KMS-11 (cell line): Measurements from ENCODE around the gene ACVR1B.

Experiments used
- H2AFZ ChIP-seq: fragments of 200-600 bp; sonication (generic); 2 replicates; pipeline ENCODE4 v1.6.1; 2016; ENCODE audit warnings: antibody characterized with exemption, mixed run types, low read depth
- H3K27ac ChIP-seq: fragments of 200-600 bp; sonication (generic); 2 replicates; pipeline ENCODE4 v1.6.1; 2016; ENCODE audit warnings: mild to moderate bottlenecking, mixed run types
- H3K27me3 ChIP-seq: fragments of 200-600 bp; sonication (generic); 2 replicates; pipeline ENCODE4 v1.6.1; 2017; ENCODE audit warnings: mild to moderate bottlenecking, low read depth, mixed run types, moderate library complexity; ENCODE audit not compliant: insufficient read depth
- H3K36me3 ChIP-seq: fragments of 200-600 bp; sonication (generic); 2 replicates; pipeline ENCODE4 v1.6.1; 2017; ENCODE audit warnings: mild to moderate bottlenecking, mixed run types; ENCODE audit not compliant: insufficient read depth
- H3K4me1 ChIP-seq: fragments of 200-600 bp; sonication (generic); 2 replicates; pipeline ENCODE4 v1.6.1; 2016; ENCODE audit warnings: mild to moderate bottlenecking, low read depth, mixed run types; ENCODE audit not compliant: poor library complexity, severe bottlenecking
- H3K4me2 ChIP-seq: fragments of 200-600 bp; sonication (generic); 2 replicates; pipeline ENCODE4 v1.7.0; 2016; ENCODE audit warnings: mild to moderate bottlenecking, mixed run types
- H3K4me3 ChIP-seq: fragments of 200-600 bp; sonication (generic); IDR thresholded peaks from 2 replicates; pipeline ENCODE4 v1.6.1; 2017; ENCODE audit warnings: low read depth, low read length, mixed read lengths; ENCODE audit not compliant: insufficient read depth
- H3K79me2 ChIP-seq: fragments of 200-600 bp; sonication (generic); 2 replicates; pipeline ENCODE4 v1.6.1; 2016; ENCODE audit warnings: low read depth, mixed run types; ENCODE audit not compliant: insufficient read depth
- H3K9ac ChIP-seq: fragments of 200-600 bp; sonication (generic); 2 replicates; pipeline ENCODE4 v1.6.1; 2016; ENCODE audit warnings: mild to moderate bottlenecking, mixed run types
- H4K20me1 ChIP-seq: fragments of 200-600 bp; sonication (generic); 2 replicates; pipeline ENCODE4 v1.6.1; 2016; ENCODE audit warnings: mild to moderate bottlenecking, mixed run types; ENCODE audit not compliant: insufficient read depth
- TF ChIP-seq, protein P1 (sequence below): fragments of 200-600 bp; sonication (generic); conservative IDR thresholded peaks from 2 replicates; pipeline ENCODE4 v1.6.1; 2017; ENCODE audit warnings: low read depth, mild to moderate bottlenecking, antibody characterized with exemption, low read length, moderate library complexity, mixed read lengths

The ACVR1B gene

DNA sequence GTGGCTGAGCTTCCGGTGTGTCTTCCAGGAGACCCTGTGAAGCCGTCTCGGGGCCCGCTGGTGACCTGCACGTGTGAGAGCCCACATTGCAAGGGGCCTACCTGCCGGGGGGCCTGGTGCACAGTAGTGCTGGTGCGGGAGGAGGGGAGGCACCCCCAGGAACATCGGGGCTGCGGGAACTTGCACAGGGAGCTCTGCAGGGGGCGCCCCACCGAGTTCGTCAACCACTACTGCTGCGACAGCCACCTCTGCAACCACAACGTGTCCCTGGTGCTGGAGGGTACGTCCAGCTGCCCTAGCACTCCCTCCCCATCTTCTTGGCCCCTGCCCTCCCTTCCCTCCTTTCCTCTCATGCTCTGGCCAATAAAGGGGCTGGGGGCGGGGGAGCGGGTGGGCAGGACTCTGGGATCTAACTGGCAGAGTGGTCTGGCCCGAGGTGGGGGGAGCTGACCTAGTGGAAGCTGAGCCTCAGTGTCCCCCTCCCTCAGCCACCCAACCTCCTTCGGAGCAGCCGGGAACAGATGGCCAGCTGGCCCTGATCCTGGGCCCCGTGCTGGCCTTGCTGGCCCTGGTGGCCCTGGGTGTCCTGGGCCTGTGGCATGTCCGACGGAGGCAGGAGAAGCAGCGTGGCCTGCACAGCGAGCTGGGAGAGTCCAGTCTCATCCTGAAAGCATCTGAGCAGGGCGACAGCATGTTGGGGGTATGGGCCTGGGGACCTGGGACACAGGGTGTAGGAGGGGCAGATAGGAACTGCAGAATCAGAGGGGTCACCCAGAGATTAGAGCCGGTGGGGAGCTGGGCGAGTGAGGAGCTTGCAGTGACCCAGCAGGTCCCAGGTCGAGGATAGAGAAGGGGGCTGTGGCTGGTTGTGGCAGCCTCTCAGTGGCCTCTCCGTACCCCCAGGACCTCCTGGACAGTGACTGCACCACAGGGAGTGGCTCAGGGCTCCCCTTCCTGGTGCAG, 38.1 kb upstream of the ACVR1B start:
- no peak overlapping the region for H3K4me2 ChIP-seq
- TF ChIP-seq, protein P1, sequence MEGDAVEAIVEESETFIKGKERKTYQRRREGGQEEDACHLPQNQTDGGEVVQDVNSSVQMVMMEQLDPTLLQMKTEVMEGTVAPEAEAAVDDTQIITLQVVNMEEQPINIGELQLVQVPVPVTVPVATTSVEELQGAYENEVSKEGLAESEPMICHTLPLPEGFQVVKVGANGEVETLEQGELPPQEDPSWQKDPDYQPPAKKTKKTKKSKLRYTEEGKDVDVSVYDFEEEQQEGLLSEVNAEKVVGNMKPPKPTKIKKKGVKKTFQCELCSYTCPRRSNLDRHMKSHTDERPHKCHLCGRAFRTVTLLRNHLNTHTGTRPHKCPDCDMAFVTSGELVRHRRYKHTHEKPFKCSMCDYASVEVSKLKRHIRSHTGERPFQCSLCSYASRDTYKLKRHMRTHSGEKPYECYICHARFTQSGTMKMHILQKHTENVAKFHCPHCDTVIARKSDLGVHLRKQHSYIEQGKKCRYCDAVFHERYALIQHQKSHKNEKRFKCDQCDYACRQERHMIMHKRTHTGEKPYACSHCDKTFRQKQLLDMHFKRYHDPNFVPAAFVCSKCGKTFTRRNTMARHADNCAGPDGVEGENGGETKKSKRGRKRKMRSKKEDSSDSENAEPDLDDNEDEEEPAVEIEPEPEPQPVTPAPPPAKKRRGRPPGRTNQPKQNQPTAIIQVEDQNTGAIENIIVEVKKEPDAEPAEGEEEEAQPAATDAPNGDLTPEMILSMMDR = no peak; the same call in 1 of the 2 replicates
- H3K79me2 ChIP-seq = no peaks in the 10 kb centered on the region
- H3K27me3 ChIP-seq = no peaks in the 10 kb centered on the region
- H3K27ac ChIP-seq = no peak overlapping the region
- no peak overlapping the region for H3K4me3 ChIP-seq
- H3K9ac ChIP-seq = no peak overlapping the region
- H3K4me1 ChIP-seq = no peaks in the 10 kb centered on the region
- H4K20me1 ChIP-seq = no peaks in the 10 kb centered on the region
- H2AFZ ChIP-seq = no peak overlapping the region
- H3K36me3 ChIP-seq = no peaks in the 10 kb centered on the region

DNA sequence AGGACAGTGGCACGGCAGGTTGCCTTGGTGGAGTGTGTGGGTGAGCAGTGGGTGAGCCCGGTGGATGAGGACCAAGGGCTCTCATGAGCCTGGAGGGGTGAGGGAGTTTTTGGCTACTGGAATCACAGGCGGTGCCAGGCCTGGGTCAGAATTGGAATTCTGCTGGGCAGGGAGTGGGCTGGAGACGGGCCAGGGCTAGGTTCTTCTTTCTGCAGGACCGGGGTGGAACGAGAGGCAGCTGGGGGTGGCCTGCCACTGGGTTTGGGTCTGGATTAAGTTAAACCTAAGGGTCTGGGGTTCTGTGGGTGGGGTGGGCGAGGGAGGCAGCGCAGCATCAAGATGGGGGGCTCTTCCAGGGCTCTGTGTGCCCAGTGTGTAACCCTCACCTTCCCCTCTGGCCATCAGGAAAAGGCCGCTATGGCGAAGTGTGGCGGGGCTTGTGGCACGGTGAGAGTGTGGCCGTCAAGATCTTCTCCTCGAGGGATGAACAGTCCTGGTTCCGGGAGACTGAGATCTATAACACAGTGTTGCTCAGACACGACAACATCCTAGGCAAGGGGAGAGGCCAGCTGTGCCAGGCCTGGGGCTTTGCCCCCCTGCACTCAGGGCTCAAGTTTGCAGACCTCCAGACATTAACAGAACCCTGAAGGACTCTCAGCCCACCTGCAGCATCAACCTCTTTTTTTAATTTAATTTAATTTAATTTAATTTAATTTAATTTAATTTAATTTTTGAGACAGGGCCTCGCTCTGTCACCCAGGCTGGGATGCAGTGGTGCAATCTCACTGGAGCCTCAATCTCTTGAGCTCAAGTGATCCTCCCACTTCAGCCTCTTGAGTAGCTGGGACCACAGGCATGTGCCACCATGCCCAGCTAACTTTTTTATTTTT, 37.2 kb upstream of the ACVR1B start:
- H3K4me1 ChIP-seq = no peaks in the 10 kb centered on the region
- H3K4me2 ChIP-seq = no peak overlapping the region
- no peak overlapping the region for H3K27ac ChIP-seq
- no peaks in the 10 kb centered on the region for H3K79me2 ChIP-seq
- H3K9ac ChIP-seq = no peak overlapping the region
- no peak overlapping the region for H2AFZ ChIP-seq
- H3K27me3 ChIP-seq = no peaks in the 10 kb centered on the region
- TF ChIP-seq, protein P1 = no peak
- no peaks in the 10 kb centered on the region for H3K36me3 ChIP-seq
- no peak overlapping the region for H3K4me3 ChIP-seq
- H4K20me1 ChIP-seq = no peaks in the 10 kb centered on the region

DNA sequence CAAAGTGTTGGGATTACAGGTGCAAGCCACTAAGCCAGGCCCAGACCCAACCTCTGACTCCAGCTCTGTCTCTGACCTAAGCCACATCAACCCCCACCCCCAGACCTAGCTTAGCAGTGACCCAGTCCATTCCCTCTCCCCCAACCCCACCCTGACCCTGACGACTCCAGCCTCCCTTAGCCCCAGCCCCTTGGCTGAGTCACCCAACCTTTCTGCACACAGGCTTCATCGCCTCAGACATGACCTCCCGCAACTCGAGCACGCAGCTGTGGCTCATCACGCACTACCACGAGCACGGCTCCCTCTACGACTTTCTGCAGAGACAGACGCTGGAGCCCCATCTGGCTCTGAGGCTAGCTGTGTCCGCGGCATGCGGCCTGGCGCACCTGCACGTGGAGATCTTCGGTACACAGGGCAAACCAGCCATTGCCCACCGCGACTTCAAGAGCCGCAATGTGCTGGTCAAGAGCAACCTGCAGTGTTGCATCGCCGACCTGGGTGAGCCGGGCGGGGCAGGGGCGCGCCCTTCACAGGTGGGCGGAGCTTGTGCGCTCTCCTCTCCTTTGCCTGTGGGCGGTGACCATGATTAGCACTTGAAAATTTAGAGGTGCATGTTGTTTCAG, 36.4 kb upstream of the ACVR1B start:
- Histone ChIP-seq H3K27ac (no peak overlapping the region), H3K27me3 (no peaks in the 10 kb centered on the region), H3K79me2 (no peaks in the 10 kb centered on the region), H3K4me1 (no peaks in the 10 kb centered on the region), H4K20me1 (no peaks in the 10 kb centered on the region), H3K4me2 (no peak overlapping the region), H3K36me3 (no peaks in the 10 kb centered on the region), H3K9ac (no peak overlapping the region), H2AFZ (no peak overlapping the region), H3K4me3 (no peak overlapping the region)
- TF ChIP-seq, protein P1 = no peak

DNA sequence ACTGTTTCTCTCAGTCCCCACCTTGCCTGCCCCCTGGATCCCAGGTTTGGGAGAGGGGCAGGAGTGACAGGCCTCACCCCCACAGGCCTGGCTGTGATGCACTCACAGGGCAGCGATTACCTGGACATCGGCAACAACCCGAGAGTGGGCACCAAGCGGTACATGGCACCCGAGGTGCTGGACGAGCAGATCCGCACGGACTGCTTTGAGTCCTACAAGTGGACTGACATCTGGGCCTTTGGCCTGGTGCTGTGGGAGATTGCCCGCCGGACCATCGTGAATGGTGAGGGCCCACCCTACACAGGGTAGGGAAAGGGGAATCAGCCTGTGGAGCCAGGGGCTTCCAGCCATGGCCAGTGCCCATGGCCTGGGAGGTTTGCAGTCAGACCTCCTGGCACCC, 35.5 kb upstream of the ACVR1B start:
- no peak overlapping the region for H3K4me3 ChIP-seq
- no peak overlapping the region for H3K27ac ChIP-seq
- no peaks in the 10 kb centered on the region for H3K79me2 ChIP-seq
- H3K27me3 ChIP-seq = no peaks in the 10 kb centered on the region
- TF ChIP-seq, protein P1 = no peak
- no peak overlapping the region for H3K9ac ChIP-seq
- no peaks in the 10 kb centered on the region for H3K36me3 ChIP-seq
- no peaks in the 10 kb centered on the region for H4K20me1 ChIP-seq
- H2AFZ ChIP-seq = no peak overlapping the region
- no peaks in the 10 kb centered on the region for H3K4me1 ChIP-seq
- no peak overlapping the region for H3K4me2 ChIP-seq
